ENCODE results near the gene ERN1. TPM values are rescaled to one million over a fixed set of nuclear protein-coding genes. Genes with fewer than 3 reads are reported as not detected.

The ERN1 gene
- total RNA-seq, 1 donor from 2014 or later: 22.1 TPM

GRCh38 chr17:64148699-64149098, 18.8 kb upstream of the ERN1 start:
- FAIRE-seq (no peak), DNase-seq (ENCODE audit: low read depth) (peak; percentile 20)
- no peaks in the 10 kb centered on the region for H3K27me3 ChIP-seq (ENCODE audit: control insufficient read depth, insufficient read depth, low read length)
- H3K4me3 ChIP-seq (ENCODE audit: low read depth, low read length): no peak overlapping the region
- H3K36me3 ChIP-seq (ENCODE audit: control insufficient read depth, insufficient read depth, low read length): peaks cover 3% of the 10 kb centered on the region
- TF ChIP-seq CTCF (IDR thresholded peaks at IDR 0.05; ENCODE audit: insufficient read depth, low read length, severe bottlenecking): peak; percentile 34

- Histone ChIP-seq H3K4me3 (ENCODE audit: low read depth, low read length) (no peak overlapping the region), H3K27me3 (ENCODE audit: control insufficient read depth, insufficient read depth, low read length) (no peaks in the 10 kb centered on the region), H3K36me3 (ENCODE audit: control insufficient read depth, insufficient read depth, low read length) (peaks cover 3% of the 10 kb centered on the region)
- TF ChIP-seq CTCF (IDR thresholded peaks at IDR 0.05; ENCODE audit: insufficient read depth, low read length, severe bottlenecking): no peak
- FAIRE-seq (no peak), DNase-seq (ENCODE audit: low read depth) (peak; percentile 11)
Observed at GRCh38 chr17:64148017-64148631, 18.2 kb upstream of the ERN1 start.

- Histone ChIP-seq H3K36me3 (ENCODE audit: control insufficient read depth, insufficient read depth, low read length) (peaks cover 2% of the 10 kb centered on the region), H3K4me3 (ENCODE audit: low read depth, low read length) (peak overlapping the region; percentile 75), H3K27me3 (ENCODE audit: control insufficient read depth, insufficient read depth, low read length) (no peaks in the 10 kb centered on the region)
- DNase-seq (ENCODE audit: low read depth) (peak; percentile 55), FAIRE-seq (no peak)
- no peak for TF ChIP-seq CTCF (IDR thresholded peaks at IDR 0.05; ENCODE audit: insufficient read depth, low read length, severe bottlenecking)
Observed at GRCh38 chr17:64147110-64148016, 17.4 kb upstream of the ERN1 start.

GRCh38 chr17:64146418-64147109, 16.6 kb upstream of the ERN1 start:
- Histone ChIP-seq H3K36me3 (ENCODE audit: control insufficient read depth, insufficient read depth, low read length) (peaks cover 2% of the 10 kb centered on the region), H3K27me3 (ENCODE audit: control insufficient read depth, insufficient read depth, low read length) (no peaks in the 10 kb centered on the region), H3K4me3 (ENCODE audit: low read depth, low read length) (peak overlapping the region; percentile 75)
- TF ChIP-seq CTCF (IDR thresholded peaks at IDR 0.05; ENCODE audit: insufficient read depth, low read length, severe bottlenecking): no peak
- FAIRE-seq (no peak), DNase-seq (ENCODE audit: low read depth) (peak; percentile 87)

- H3K36me3 ChIP-seq (ENCODE audit: control insufficient read depth, insufficient read depth, low read length): peaks cover 2% of the 10 kb centered on the region
- TF ChIP-seq CTCF (IDR thresholded peaks at IDR 0.05; ENCODE audit: insufficient read depth, low read length, severe bottlenecking): no peak
- H3K27me3 ChIP-seq (ENCODE audit: control insufficient read depth, insufficient read depth, low read length): no peaks in the 10 kb centered on the region
- FAIRE-seq: no peak
- peak; percentile 99 for DNase-seq (ENCODE audit: low read depth)
- H3K4me3 ChIP-seq (ENCODE audit: low read depth, low read length): peak overlapping the region; percentile 75
Observed at GRCh38 chr17:64145751-64146417, 15.9 kb upstream of the ERN1 start.
